ENCODE data around the gene KIF9.

GRCh38 chr3:47223755-47224154 lies 58.8 kb downstream of the KIF9 start:
- TF ChIP-seq, protein P1, sequence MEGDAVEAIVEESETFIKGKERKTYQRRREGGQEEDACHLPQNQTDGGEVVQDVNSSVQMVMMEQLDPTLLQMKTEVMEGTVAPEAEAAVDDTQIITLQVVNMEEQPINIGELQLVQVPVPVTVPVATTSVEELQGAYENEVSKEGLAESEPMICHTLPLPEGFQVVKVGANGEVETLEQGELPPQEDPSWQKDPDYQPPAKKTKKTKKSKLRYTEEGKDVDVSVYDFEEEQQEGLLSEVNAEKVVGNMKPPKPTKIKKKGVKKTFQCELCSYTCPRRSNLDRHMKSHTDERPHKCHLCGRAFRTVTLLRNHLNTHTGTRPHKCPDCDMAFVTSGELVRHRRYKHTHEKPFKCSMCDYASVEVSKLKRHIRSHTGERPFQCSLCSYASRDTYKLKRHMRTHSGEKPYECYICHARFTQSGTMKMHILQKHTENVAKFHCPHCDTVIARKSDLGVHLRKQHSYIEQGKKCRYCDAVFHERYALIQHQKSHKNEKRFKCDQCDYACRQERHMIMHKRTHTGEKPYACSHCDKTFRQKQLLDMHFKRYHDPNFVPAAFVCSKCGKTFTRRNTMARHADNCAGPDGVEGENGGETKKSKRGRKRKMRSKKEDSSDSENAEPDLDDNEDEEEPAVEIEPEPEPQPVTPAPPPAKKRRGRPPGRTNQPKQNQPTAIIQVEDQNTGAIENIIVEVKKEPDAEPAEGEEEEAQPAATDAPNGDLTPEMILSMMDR (optimal IDR thresholded peaks at IDR 0.05 in 1 of 3, IDR thresholded peaks at IDR 0.05 in 1 of 3, conservative IDR thresholded peaks at IDR 0.05 in 1 of 3; ENCODE audit: extremely low read depth in 1 of 3, insufficient read depth in 2 of 3, low read length in 3 of 3) = no peak
- no peak for TF ChIP-seq EZH2 (IDR thresholded peaks at IDR 0.05; ENCODE audit: low read length)

All from keratinocyte (primary cell).